Suprapubic skin (tissue), 4 donors: ENCODE data around the gene FAR2. TPM values are rescaled to one million over a fixed set of nuclear protein-coding genes. Genes with fewer than 3 reads are reported as not detected.

Experiments used
- DNase-seq, 2 donors: peaks; one replicate each; pipeline ENCODE4 v3.0.0-alpha.2; 2019; ENCODE audit warnings: low spot score in 2 of 2
- H3K27ac ChIP-seq: fragments of 200-600 bp; sonication (generic); one replicate; pipeline ENCODE4 v1.5.1; 2019
- H3K27me3 ChIP-seq: fragments of 200-600 bp; sonication (generic); one replicate; pipeline ENCODE4 v1.5.1; 2019
- H3K36me3 ChIP-seq: fragments of 200-600 bp; sonication (generic); one replicate; pipeline ENCODE4 v1.5.1; 2019
- H3K4me1 ChIP-seq: fragments of 200-600 bp; sonication (generic); one replicate; pipeline ENCODE4 v1.5.1; 2019
- H3K4me3 ChIP-seq: fragments of 200-600 bp; sonication (generic); one replicate; pipeline ENCODE4 v1.5.1; 2019; ENCODE audit warnings: mild to moderate bottlenecking
- H3K9me3 ChIP-seq: fragments of 200-600 bp; sonication (generic); one replicate; pipeline ENCODE4 v1.5.1; 2019
- EP300 ChIP-seq: sonication (generic); formaldehyde crosslinking; IDR thresholded peaks from one replicate; pipeline ENCODE4 v1.6.1; 2017; ENCODE audit warnings: antibody characterized with exemption
- POLR2A ChIP-seq, 2 donors: fragments of 450-650 bp; IDR thresholded peaks; one replicate each; pipeline ENCODE4 v1.6.1; 2017; ENCODE audit warnings: antibody characterized with exemption in 2 of 2, mild to moderate bottlenecking in 2 of 2, moderate library complexity in 2 of 2
- POLR2AphosphoS5 ChIP-seq, 3 donors: sonication (generic); formaldehyde crosslinking; IDR thresholded peaks; one replicate each; pipeline ENCODE4 v1.6.1; 2017; ENCODE audit warnings: antibody characterized with exemption in 3 of 3
- WGBS: methylation state at CpG from one replicate; pipeline ENCODE4 v1.1.5; 2018; 5-methylcytosine and 5-hydroxymethylcytosine counted together
- total RNA-seq, 4 donors: library from RNA; depleted of rRNA; stranded (reverse); fragments of >200 nt; gene quantifications; one replicate each; pipeline ENCODE4 v1.1.0, GENCODE V29; 2016
- TF ChIP-seq, protein P1 (sequence below), 2 donors: fragments of 200-600 bp in 1 of 2; fragments of 450-650 bp in 1 of 2; sonication (generic) in 1 of 2; IDR thresholded peaks; one replicate each; pipeline ENCODE4 v1.5.1; 2016 to 2019; ENCODE audit warnings: antibody characterized with exemption in 2 of 2, mild to moderate bottlenecking in 1 of 2, moderate library complexity in 1 of 2

FAR2 gene
- total RNA-seq, 4 donors from 2014 or later: 20.0 to 41.8 (median 30.6) TPM

DNA sequence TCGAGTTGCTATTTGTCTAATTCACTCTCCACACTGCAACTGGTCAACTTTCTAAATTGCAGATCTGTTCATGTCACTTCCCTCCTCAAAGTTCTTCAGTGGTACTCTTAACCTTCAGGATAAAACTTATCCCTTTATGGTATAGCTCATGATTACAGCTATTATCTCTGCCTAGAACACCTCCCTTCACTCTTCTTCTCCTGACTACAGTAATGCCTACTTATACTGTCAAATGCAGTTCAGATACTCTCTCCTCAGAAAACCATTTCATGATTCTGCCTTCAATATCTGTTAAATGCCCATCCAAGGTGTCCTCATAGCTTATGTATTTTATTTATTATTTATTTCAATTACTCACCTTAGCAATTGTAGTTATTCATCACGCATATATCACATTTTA lies 85.5 kb downstream of the FAR2 start:
- no peaks in the 10 kb centered on the region for H3K27me3 ChIP-seq
- H3K4me1 ChIP-seq: no peaks in the 10 kb centered on the region
- H3K27ac ChIP-seq: no peak overlapping the region
- WGBS: 95% methylated on average over 2 of the region's 2 CpGs
- DNase-seq: no peak
- no peaks in the 10 kb centered on the region for H3K9me3 ChIP-seq
- no peak overlapping the region for H3K4me3 ChIP-seq
- TF ChIP-seq POLR2A (IDR thresholded peaks at IDR 0.05): no peak
- no peaks in the 10 kb centered on the region for H3K36me3 ChIP-seq

DNA sequence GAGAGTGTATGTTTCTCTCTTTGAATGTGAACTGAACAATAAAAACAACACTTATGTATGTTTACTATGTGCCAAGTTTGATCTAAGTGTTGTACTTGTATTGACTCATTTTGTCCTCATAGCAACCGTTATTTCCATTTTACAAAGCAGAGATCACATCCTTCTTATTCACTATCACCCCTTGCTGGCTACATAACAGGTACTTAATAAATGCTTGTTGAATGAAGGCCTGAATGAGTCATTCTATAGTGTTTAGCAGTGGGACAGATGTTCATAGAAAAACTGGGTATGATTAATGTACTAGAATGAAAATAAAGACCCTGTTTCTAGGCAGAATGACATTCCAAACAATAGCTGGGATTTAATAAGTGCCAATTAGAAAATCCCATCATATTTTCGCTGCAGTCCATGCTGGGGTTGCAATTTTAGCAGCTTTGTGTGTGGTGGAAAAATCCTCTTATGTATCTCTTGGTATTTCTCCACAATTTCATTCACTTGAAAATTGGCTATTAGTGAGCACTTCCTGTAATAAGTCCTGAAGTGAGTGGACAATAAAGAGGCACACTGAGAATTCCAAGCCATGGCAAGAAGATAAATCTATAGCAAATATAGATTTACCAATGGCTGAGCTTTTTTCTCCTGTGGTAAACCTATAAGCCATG lies 86.0 kb downstream of the FAR2 start:
- DNase-seq: no peak
- H3K27ac ChIP-seq: no peak overlapping the region

DNA sequence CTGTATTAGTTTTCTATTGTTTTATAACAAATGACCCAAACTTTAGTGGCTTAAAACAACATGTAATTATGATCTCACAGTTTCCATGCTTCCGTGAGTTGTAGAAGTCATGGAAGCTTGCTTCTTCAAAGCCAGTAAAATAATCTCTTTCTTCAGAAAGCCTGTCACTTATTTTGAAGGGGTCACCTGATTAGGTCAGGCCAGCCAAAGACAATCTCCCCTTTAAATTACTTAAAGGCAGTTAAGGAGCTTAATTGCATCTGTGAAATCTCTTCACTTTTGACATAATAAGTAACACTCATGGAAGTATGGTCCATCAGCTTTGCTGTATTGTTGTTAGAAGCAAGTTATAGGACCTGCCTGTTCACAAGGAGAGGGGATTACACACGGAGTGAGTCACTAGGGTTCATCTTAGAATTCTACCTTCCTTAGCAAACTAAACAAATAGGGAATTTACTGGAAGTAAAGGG lies 89.8 kb downstream of the FAR2 start:
- H3K27me3 ChIP-seq: no peaks in the 10 kb centered on the region
- WGBS: 83% methylated on average over 2 of the region's 2 CpGs
- no peak overlapping the region for H3K4me3 ChIP-seq
- H3K27ac ChIP-seq: no peak overlapping the region
- no peak for DNase-seq
- H3K4me1 ChIP-seq: peaks cover 22% of the 10 kb centered on the region
- H3K36me3 ChIP-seq: no peaks in the 10 kb centered on the region
- H3K9me3 ChIP-seq: no peaks in the 10 kb centered on the region
- TF ChIP-seq, protein P1, sequence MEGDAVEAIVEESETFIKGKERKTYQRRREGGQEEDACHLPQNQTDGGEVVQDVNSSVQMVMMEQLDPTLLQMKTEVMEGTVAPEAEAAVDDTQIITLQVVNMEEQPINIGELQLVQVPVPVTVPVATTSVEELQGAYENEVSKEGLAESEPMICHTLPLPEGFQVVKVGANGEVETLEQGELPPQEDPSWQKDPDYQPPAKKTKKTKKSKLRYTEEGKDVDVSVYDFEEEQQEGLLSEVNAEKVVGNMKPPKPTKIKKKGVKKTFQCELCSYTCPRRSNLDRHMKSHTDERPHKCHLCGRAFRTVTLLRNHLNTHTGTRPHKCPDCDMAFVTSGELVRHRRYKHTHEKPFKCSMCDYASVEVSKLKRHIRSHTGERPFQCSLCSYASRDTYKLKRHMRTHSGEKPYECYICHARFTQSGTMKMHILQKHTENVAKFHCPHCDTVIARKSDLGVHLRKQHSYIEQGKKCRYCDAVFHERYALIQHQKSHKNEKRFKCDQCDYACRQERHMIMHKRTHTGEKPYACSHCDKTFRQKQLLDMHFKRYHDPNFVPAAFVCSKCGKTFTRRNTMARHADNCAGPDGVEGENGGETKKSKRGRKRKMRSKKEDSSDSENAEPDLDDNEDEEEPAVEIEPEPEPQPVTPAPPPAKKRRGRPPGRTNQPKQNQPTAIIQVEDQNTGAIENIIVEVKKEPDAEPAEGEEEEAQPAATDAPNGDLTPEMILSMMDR (IDR thresholded peaks at IDR 0.05): no peak
- no peak for TF ChIP-seq POLR2AphosphoS5 (IDR thresholded peaks at IDR 0.05)
- no peak for TF ChIP-seq POLR2A (IDR thresholded peaks at IDR 0.05)
- TF ChIP-seq EP300: no peak

More for the DNA sequence above, 86.0 kb downstream of the FAR2 start:
- no peak overlapping the region for H3K4me3 ChIP-seq
- TF ChIP-seq POLR2A (IDR thresholded peaks at IDR 0.05) (no peak), EP300 (no peak), POLR2AphosphoS5 (IDR thresholded peaks at IDR 0.05) (no peak)
- TF ChIP-seq, protein P1 (IDR thresholded peaks at IDR 0.05): no peak
- 70% methylated on average over 2 of the region's 2 CpGs for WGBS
- no peaks in the 10 kb centered on the region for H3K9me3 ChIP-seq
- H3K27me3 ChIP-seq: no peaks in the 10 kb centered on the region
- no peaks in the 10 kb centered on the region for H3K4me1 ChIP-seq
- no peaks in the 10 kb centered on the region for H3K36me3 ChIP-seq

DNA sequence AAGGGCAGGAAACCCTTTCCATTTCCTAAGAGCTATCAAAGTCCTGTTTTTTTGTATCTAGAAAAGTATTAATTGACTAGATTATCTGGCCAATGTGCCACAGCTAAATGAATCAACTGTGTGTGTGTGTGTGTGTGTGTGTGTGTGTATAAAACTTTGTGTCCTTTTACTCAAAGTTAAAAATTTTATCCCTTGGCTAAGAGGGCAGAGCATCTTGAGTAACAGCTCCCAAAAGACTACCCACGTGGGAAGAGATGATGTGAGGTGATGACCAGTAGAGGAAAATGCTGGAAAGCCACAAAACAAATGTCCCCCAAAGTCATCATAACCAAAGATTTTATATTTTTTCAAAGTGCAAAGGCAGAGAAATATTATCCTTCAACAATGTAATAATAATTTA lies 90.3 kb downstream of the FAR2 start:
- Histone ChIP-seq H3K4me1 (peaks cover 22% of the 10 kb centered on the region), H3K9me3 (no peaks in the 10 kb centered on the region), H3K27me3 (no peaks in the 10 kb centered on the region), H3K4me3 (no peak overlapping the region), H3K36me3 (no peaks in the 10 kb centered on the region), H3K27ac (no peak overlapping the region)
- TF ChIP-seq, protein P1 (IDR thresholded peaks at IDR 0.05): no peak
- TF ChIP-seq EP300 (no peak), POLR2AphosphoS5 (IDR thresholded peaks at IDR 0.05) (no peak), POLR2A (IDR thresholded peaks at IDR 0.05) (no peak)
- WGBS: 58% methylated on average over 1 of the region's 1 CpG
- DNase-seq: no peak

DNA sequence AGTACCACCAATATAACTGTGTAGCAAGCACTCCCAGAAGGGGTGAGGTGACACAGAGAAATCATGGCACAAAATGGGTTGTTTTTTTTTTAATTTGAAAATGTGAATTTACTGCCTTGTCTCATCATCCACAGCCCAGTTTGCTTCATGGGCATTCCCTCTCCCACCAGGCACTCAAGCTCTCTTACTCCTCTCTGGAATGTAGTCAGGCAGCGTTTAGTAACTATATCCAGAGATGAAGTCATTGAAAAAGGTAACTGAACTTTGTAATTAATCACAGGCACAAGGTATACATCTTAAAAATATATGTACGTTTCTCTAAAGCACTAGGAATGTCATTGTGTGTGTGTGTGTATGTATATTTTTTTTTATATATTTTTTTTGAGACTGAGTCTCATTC lies 91.4 kb downstream of the FAR2 start:
- Histone ChIP-seq H3K4me1 (peaks cover 22% of the 10 kb centered on the region), H3K27ac (no peak overlapping the region)
- DNase-seq: no peak

More for the DNA sequence above, 91.4 kb downstream of the FAR2 start:
- no peaks in the 10 kb centered on the region for H3K9me3 ChIP-seq
- H3K4me3 ChIP-seq: no peak overlapping the region
- TF ChIP-seq, protein P1 (IDR thresholded peaks at IDR 0.05): no peak
- TF ChIP-seq EP300 (no peak), POLR2A (IDR thresholded peaks at IDR 0.05) (no peak), POLR2AphosphoS5 (IDR thresholded peaks at IDR 0.05) (no peak)
- 78% methylated on average over 2 of the region's 2 CpGs for WGBS
- H3K36me3 ChIP-seq: no peaks in the 10 kb centered on the region
- H3K27me3 ChIP-seq: no peaks in the 10 kb centered on the region
